Panc1 (cell line): Measurements from ENCODE around the gene CXCL17. TPM values are rescaled to one million over a fixed set of nuclear protein-coding genes. Genes with fewer than 3 reads are reported as not detected.

Experiments used
- ATAC-seq: fragments of 200-7000 bp; cut with Tn5 transposase; 2 replicates; pipeline ENCODE4 v1.9.1; 2020; ENCODE audit warnings: mild to moderate bottlenecking, moderate library complexity
- BruUV-seq: library from RNA; stranded (reverse); fragments of 400-500 nt; replicated peaks from 2 replicates; lab custom pipeline; 2021; lab: Mats Ljungman, UMichigan
- CTCF ChIA-PET: fragments of 300-600 bp; sonication (Branson Sonifier 250); formaldehyde crosslinking; loops from one replicate; lab custom pipeline; 2022; ENCODE audit warnings: antibody characterized with exemption; lab: Charles Lee
- POLR2A ChIA-PET: fragments of 300-600 bp; sonication (Branson Sonifier 250); formaldehyde crosslinking; loops from one replicate; lab custom pipeline; 2022; ENCODE audit warnings: antibody characterized with exemption; lab: Charles Lee
- DNase-seq: peaks from one replicate; pipeline ENCODE4 v3.0.0-alpha.2; 2010; ENCODE audit warnings: low read depth, low spot score
- H3K27ac ChIP-seq: 2 replicates; pipeline ENCODE4 v1.5.1; 2011; ENCODE audit warnings: mild to moderate bottlenecking, low read length, inconsistent platforms
- H3K27me3 ChIP-seq: fragments of 200-500 bp; sonication (Bioruptor generic); 2 replicates; pipeline ENCODE4 v1.6.0; 2014; ENCODE audit warnings: low read length, inconsistent platforms; ENCODE audit not compliant: control insufficient read depth, insufficient read depth
- H3K36me3 ChIP-seq: fragments of 200-500 bp; sonication (Bioruptor generic); 2 replicates; pipeline ENCODE4 v1.5.1; 2014; ENCODE audit warnings: inconsistent platforms, mild to moderate bottlenecking, low read length, moderate library complexity; ENCODE audit not compliant: control insufficient read depth, insufficient read depth
- H3K4me1 ChIP-seq: 2 replicates; pipeline ENCODE4 v1.5.1; 2011; ENCODE audit warnings: inconsistent platforms, mild to moderate bottlenecking, low read length, moderate library complexity; ENCODE audit not compliant: control insufficient read depth, insufficient read depth
- H3K4me3 ChIP-seq, 2 experiments: 2 replicates each; pipeline ENCODE4 v1.5.1; 2011 to 2012; ENCODE audit warnings: low read depth in 2 of 2, low read length in 2 of 2, mild to moderate bottlenecking in 2 of 2, inconsistent platforms in 1 of 2, moderate library complexity in 1 of 2
- H3K9me3 ChIP-seq: fragments of 200-500 bp; sonication (Bioruptor generic); 2 replicates; pipeline ENCODE4 v1.5.1; 2014; ENCODE audit warnings: low read depth, mild to moderate bottlenecking, inconsistent platforms, low read length, moderate library complexity; ENCODE audit not compliant: control insufficient read depth, insufficient read depth
- CTCF ChIP-seq: fragments of 450-650 bp; IDR thresholded peaks from 2 replicates; pipeline ENCODE4 v1.5.1; 2017; ENCODE audit warnings: mild to moderate bottlenecking
- POLR2AphosphoS5 ChIP-seq: IDR thresholded peaks from 2 replicates; pipeline ENCODE4 v1.6.1; 2012; ENCODE audit warnings: mild to moderate bottlenecking, low read depth, low read length, moderate library complexity
- REST ChIP-seq, 2 experiments: IDR thresholded peaks; 2 replicates each; pipeline ENCODE4 v1.6.1; 2011 to 2012; ENCODE audit warnings: low read depth in 2 of 2, control low read depth in 1 of 2, low read length in 1 of 2, mild to moderate bottlenecking in 1 of 2, moderate library complexity in 1 of 2; ENCODE audit not compliant: insufficient read depth in 1 of 2
- SIN3A ChIP-seq: IDR thresholded peaks from 2 replicates; pipeline ENCODE4 v1.6.1; 2012; ENCODE audit warnings: low read depth, mild to moderate bottlenecking, low read length, moderate library complexity, borderline replicate concordance; ENCODE audit not compliant: insufficient read depth
- TCF7L2 ChIP-seq: IDR thresholded peaks from 2 replicates; pipeline ENCODE4 v1.6.1; 2011; ENCODE audit warnings: mild to moderate bottlenecking, low read depth, low read length, inconsistent platforms
- in situ Hi-C: cut with HindIII; loops from 2 replicates; pipeline ENCODE4 v1.10.0; 2016; ENCODE audit warnings: low sequenced_read_pairs, low pct_unique_long_range_greater_than_20kb
- intact Hi-C: fragments of 100-400 bp; cut with micrococcal nuclease; formaldehyde crosslinking; loops from one replicate; pipeline ENCODE4 v1.10.0; 2022; ENCODE audit not compliant: unreplicated experiment
- total RNA-seq: library from RNA; stranded (reverse); gene quantifications from one replicate; pipeline ENCODE4 v1.2.1, GENCODE V29; 2021; ENCODE audit not compliant: unreplicated experiment

Gene CXCL17
- total RNA-seq, 1 experiment from 2014 or later: not detected

- TF ChIP-seq SIN3A (no peak), REST (IDR thresholded peaks at IDR 0.05; ENCODE audit: insufficient read depth in 1 of 2, low read depth in 2 of 2, low read length in 1 of 2) (no peak), POLR2AphosphoS5 (no peak), CTCF (no peak), TCF7L2 (no peak)
- intact Hi-C loops (no loop called here), in situ Hi-C loops (no loop called here)
- H3K36me3 ChIP-seq: no peaks in the 10 kb centered on the region
- DNase-seq: no peak
- ChIA-PET CTCF (no interaction called here), POLR2A (no interaction called here)
- H3K4me1 ChIP-seq: no peaks in the 10 kb centered on the region; the same call in 1 of the 2 replicates
- H3K27ac ChIP-seq: no peak overlapping the region
- H3K4me3 ChIP-seq: no peak overlapping the region
- no peaks in the 10 kb centered on the region for H3K9me3 ChIP-seq
- H3K27me3 ChIP-seq: no peaks in the 10 kb centered on the region
- BruUV-seq: no TSS peak
- no peak for ATAC-seq
Measured at GRCh38 chr19:42388851-42389489, 53.8 kb downstream of the CXCL17 start.

- Histone ChIP-seq H3K27ac (peak overlapping the region; percentile 54), H3K36me3 (no peaks in the 10 kb centered on the region), H3K4me1 (no peaks in the 10 kb centered on the region; the same call in 1 of the 2 replicates), H3K4me3 (peak overlapping the region; percentile 48 to 60), H3K9me3 (no peaks in the 10 kb centered on the region), H3K27me3 (no peaks in the 10 kb centered on the region)
- TF ChIP-seq POLR2AphosphoS5 (peak; percentile 61), TCF7L2 (no peak)
- intact Hi-C loops (no loop called here), in situ Hi-C loops (no loop called here)
- BruUV-seq: no TSS peak
- ChIA-PET CTCF (interaction anchor here (0.7 kb wide), 2 partner anchors 9 to 33 kb away, joined by 4 to 9 read pairs; no protein-coding TSS in a partner anchor), POLR2A (no interaction called here)
- peak; percentile 25 for DNase-seq
- ATAC-seq: peak; percentile 98
Measured at GRCh38 chr19:42386974-42387707, 55.6 kb downstream of the CXCL17 start.

DNA sequence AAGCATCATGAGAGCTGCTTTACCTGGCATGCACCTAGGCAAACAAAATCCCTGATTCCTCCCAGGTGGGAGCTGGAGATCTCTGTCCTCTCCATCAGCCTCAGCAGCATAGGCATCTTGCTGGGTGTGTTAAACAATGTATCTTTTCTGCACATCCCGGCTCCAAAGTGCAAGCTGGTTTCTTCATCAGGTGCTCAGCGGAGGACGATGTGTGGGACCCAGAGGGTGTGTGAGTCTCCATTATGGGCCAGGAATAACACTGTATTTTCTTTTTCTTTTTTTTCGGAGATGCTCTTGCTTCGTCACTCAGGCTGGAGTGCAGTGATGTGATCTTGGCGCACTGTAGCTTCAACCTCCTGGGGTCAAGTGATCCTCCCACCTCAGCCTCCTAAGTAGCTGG, 62.6 kb downstream of the CXCL17 start:
- H3K4me1 ChIP-seq: no peaks in the 10 kb centered on the region
- CTCF ChIA-PET: no interaction called here
- ATAC-seq: no peak
- no peaks in the 10 kb centered on the region for H3K27me3 ChIP-seq
- H3K27ac ChIP-seq: no peak overlapping the region
- intact Hi-C loops (no loop called here), in situ Hi-C loops (no loop called here)
- no peaks in the 10 kb centered on the region for H3K9me3 ChIP-seq
- POLR2A ChIA-PET: interaction anchor here (0.6 kb wide), 1 partner anchor 198 kb away, joined by 5 read pairs; no protein-coding TSS in a partner anchor
- no peak overlapping the region for H3K4me3 ChIP-seq
- no peak for DNase-seq
- TF ChIP-seq SIN3A (no peak), CTCF (no peak), TCF7L2 (no peak), REST (IDR thresholded peaks at IDR 0.05; ENCODE audit: insufficient read depth in 1 of 2, low read depth in 2 of 2, low read length in 1 of 2) (no peak), POLR2AphosphoS5 (no peak)
- no TSS peak for BruUV-seq
- H3K36me3 ChIP-seq: no peaks in the 10 kb centered on the region
